NCI-H146 treated with DMSO at 0.1 percent for 48 hours (cell line): ENCODE measurements around the gene LRRC46.

ENCODE experiments used
- DNase-seq: peaks from one replicate; lab custom pipeline; 2025; ENCODE audit not compliant: unreplicated experiment; lab: John Stamatoyannopoulos, UW

The LRRC46 gene

DNA sequence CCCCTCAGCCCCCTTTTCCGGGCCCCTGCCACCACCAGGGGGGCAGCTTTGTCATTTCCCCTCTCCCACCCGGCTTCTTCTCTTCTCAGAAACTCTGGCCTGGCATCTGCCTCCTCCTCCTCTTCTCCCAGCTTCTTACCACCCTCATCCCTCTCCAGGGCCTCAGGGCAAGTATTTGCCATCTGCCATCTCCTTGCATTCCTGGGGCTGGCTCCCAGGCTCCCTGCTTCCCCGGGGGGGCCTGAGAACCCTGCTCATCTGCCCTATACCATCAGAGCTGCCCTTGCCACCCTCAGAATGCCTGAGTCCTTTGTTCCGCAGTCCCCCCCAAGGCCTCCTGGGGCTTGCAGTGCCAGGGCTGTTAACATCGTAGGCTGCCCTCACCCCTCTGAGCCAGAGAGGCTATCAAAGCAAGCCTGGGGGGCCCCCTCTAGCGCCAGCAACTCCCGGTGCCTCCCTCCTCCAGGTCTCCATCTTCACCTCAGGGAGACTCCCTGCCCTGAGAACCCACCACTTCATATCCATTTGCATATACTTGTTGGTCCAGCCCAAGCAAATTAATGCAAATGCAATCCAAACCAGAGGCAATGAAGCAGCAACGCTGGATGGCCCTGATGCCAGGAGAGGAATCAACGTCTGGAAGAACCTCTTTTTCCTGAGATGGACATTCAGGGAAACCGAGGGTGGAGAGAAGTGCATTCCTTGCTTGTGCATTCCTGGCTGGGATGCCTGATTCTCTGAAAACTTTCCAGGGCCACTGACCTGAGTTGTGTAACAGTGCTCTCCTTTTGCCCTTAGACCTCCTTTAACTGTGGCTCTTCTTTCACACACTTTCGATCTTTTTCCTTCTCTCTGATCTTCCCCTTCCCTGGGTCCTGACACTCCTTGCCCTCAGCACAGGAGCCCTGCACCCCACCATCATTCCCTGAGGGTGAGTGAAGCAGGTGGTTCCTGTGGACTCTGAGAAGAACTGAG, 43.8 kb downstream of the LRRC46 start:
- no peak for DNase-seq

- no peak for DNase-seq
These were observed 46.0 kb downstream of the LRRC46 start for GRCh38 chr17:47877368-47878034.

GRCh38 chr17:47878203-47879027, 46.9 kb downstream of the LRRC46 start:
- no peak for DNase-seq

DNA sequence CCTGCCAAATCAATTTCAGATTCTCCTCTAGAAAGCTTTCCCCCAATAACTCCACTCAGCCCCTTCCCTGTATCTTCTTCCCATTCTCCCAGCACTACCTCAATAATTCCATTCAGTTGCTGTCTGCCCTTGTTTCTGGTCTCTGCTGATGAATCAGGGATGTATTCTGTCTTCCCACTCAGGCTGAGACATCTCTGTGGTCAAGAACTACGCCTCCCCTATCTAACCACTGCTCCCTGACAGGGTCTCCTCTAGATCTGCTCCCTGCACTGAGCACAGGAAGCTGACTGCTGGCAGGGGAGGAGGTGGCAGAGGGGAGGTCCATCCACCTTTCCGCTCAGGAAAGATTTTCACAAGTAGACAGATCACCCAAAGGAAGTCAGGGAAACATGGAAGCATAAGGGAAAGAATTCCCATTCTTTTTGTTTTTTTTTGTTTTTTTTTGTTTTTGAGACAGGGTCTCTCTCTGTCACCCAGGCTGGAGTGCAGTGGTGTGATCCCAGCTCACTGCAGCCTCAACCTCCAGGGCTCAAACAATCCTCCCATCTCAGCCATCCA, 47.6 kb downstream of the LRRC46 start:
- DNase-seq, result no peak

DNA sequence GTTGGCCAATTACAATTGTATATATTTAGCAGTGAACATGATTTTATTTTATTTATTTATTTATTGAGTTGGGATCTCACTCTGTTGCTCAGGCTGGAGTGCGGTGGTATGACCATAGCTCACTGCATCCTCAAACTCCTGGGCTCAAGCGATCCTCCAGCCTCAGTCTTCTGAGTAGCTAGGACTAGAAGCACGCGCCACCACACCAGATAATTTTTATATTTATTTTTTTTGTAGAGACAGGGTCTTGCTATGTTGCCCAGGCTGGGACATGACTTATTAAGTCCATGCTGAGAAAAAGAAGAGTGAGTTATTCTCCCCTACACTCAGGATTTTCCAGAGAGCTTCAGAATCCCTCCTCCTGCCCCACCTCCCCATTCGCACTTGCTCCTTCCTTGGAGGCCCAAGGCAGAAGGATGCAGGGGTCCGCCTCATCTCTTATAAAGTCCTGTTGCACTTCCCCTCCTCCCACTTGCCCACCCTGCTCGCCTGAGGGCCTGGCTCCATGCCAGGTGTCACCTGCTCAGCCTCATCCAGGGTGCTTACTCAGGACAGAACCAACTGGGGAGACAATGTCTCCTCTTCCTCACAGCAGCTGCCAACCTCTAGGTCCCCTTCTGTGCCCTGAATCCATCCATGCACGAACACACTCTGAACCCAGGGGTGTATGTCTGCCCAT, 48.4 kb downstream of the LRRC46 start:
- no peak for DNase-seq

DNA sequence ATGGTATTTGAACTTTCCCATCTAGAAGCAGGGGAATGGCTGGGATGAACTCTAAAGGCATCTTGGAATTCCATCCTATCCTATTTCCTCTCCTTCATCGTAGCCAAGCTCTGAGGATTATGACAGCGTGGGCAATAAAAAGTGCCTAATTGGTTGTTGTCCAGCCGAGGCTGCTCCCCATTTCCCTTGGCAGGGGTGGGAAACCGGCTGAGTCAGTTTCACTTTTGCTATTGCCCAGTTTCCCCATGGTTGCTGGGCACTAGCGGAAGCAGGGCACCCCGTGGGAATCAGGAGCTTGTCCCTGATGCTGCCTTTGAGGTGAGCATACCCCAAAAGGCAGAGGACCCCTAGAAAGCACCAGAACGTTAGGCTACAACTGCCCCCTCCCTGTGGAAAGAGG, 50.8 kb downstream of the LRRC46 start:
- DNase-seq, result no peak

DNA sequence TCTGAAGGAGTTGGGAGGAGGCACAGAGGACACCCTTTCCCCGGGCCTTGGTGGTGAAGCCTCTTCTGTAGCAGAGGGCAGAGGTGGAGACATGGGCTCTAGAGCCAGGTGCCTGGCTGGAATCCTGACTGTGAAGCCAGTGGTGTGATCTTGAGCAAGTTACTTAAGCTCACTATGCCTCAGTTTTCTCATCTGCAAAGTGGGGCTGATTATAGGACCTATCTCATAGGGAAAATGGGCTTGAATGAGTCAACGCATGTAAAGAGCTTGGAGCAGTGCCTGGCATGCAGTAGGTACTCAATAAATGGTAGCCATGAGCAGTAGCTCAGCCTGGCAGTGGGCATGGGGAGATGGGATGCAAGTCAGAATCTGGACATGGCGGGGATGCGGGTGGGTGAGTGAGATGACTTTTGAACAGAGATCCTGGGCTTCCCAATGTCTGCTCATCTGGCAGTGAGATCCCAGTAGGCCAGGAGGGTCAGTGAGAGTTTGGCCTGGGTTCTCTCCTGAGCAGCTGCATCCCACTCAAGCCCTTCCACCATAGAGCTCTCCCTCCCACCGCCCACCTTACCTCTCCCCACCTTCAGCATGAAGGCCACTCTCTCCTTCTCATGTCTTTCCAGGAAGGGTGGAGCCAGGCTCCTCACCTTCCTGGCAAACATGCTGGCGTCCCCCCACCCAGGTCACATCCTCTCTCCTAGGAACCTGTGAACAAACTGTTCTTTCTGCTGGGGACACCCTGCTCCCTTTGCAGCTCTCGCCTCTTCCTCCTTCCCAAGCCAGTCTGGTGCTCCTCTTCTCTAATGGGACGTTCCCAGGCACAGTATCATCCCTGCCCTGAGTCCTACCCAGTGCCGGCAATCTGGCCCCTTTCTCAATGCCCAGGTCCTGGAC, 51.5 kb downstream of the LRRC46 start:
- no peak for DNase-seq

GRCh38 chr17:47883589-47884426, 52.3 kb downstream of the LRRC46 start:
- DNase-seq, result no peak

DNA sequence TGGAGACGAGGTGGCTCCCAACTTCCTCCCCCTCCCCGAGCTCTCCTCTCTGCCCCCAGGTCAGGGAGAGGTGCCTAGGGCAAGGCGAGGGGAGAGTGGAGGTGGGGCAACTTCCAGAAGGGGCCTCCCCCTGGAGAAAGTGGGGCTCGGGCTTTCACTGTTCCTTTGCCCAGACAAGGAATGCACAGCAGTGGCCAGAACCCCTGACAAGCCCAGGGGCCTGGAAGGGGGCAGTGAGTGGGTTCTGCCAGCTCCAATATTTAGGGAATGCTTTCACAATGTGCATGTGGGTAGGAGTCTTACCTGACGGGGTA, 52.9 kb downstream of the LRRC46 start:
- DNase-seq, result no peak

- no peak for DNase-seq
These were observed 53.6 kb downstream of the LRRC46 start for GRCh38 chr17:47884905-47885730.
